HAP-1 (cell line): Measurements from ENCODE around the gene DAB1.

Source experiments
- DNase-seq, 2 experiments: peaks; one replicate each; pipeline ENCODE4 v3.0.0-alpha.2; 2016 to 2020; ENCODE audit warnings: low spot score in 2 of 2
- H3K27me3 ChIP-seq: fragments of 250-450 bp; sonication (Bioruptor Pico); 2 replicates; pipeline ENCODE4 v1.5.1; 2020; ENCODE audit warnings: low read depth, mild to moderate bottlenecking, moderate library complexity
- H3K36me3 ChIP-seq: fragments of 250-450 bp; sonication (Bioruptor Pico); replicated peaks from 2 replicates; pipeline ENCODE4 v1.5.1; 2020; ENCODE audit warnings: mild to moderate bottlenecking
- H3K4me1 ChIP-seq: fragments of 250-450 bp; sonication (Bioruptor Pico); 2 replicates; pipeline ENCODE4 v1.5.1; 2020; ENCODE audit warnings: mild to moderate bottlenecking
- H3K4me3 ChIP-seq: fragments of 250-450 bp; sonication (Bioruptor Pico); 2 replicates; pipeline ENCODE4 v1.5.1; 2020; ENCODE audit warnings: mild to moderate bottlenecking, moderate library complexity
- H3K9me3 ChIP-seq: fragments of 250-450 bp; sonication (Bioruptor Pico); 2 replicates; pipeline ENCODE4 v1.5.1; 2020; ENCODE audit warnings: mild to moderate bottlenecking, moderate library complexity
- in situ Hi-C: fragments of 300-500 bp; cut with MboI; formaldehyde crosslinking; loops from 3 replicates; pipeline ENCODE4 v1.14.3; 2020; ENCODE audit warnings: low sequenced_read_pairs, inconsistent platforms, mixed read lengths

DAB1 gene

GRCh38 chr1:57401671-57402070 lies 22.2 kb downstream of the DAB1 start:
- no peaks in the 10 kb centered on the region for H3K36me3 ChIP-seq
- no peaks in the 10 kb centered on the region for H3K9me3 ChIP-seq
- H3K4me1 ChIP-seq = no peaks in the 10 kb centered on the region
- in situ Hi-C loops = no loop called here
- H3K4me3 ChIP-seq = no peak overlapping the region
- DNase-seq = no peak
- H3K27me3 ChIP-seq = no peaks in the 10 kb centered on the region

GRCh38 chr1:57400048-57400447 lies 23.8 kb downstream of the DAB1 start:
- in situ Hi-C loops = no loop called here
- H3K4me3 ChIP-seq = no peak overlapping the region
- no peaks in the 10 kb centered on the region for H3K27me3 ChIP-seq
- H3K9me3 ChIP-seq = no peaks in the 10 kb centered on the region
- H3K4me1 ChIP-seq = no peaks in the 10 kb centered on the region
- DNase-seq = no peak
- no peaks in the 10 kb centered on the region for H3K36me3 ChIP-seq

- Histone ChIP-seq H3K36me3 (no peaks in the 10 kb centered on the region), H3K9me3 (no peaks in the 10 kb centered on the region), H3K27me3 (no peaks in the 10 kb centered on the region), H3K4me3 (no peak overlapping the region), H3K4me1 (no peaks in the 10 kb centered on the region)
- in situ Hi-C loops = no loop called here
- DNase-seq = no peak
Observed at GRCh38 chr1:57393058-57393584, 30.7 kb downstream of the DAB1 start.

- Histone ChIP-seq H3K36me3 (no peaks in the 10 kb centered on the region), H3K27me3 (no peaks in the 10 kb centered on the region), H3K4me3 (no peak overlapping the region), H3K9me3 (no peaks in the 10 kb centered on the region), H3K4me1 (no peaks in the 10 kb centered on the region)
- no peak for DNase-seq
- in situ Hi-C loops = no loop called here
Observed at GRCh38 chr1:57385336-57385735, 38.5 kb downstream of the DAB1 start.

- H3K27me3 ChIP-seq = no peaks in the 10 kb centered on the region
- H3K9me3 ChIP-seq = no peaks in the 10 kb centered on the region
- H3K4me1 ChIP-seq = no peaks in the 10 kb centered on the region
- in situ Hi-C loops = no loop called here
- no peaks in the 10 kb centered on the region for H3K36me3 ChIP-seq
- no peak overlapping the region for H3K4me3 ChIP-seq
- DNase-seq = no peak
Observed at GRCh38 chr1:57384901-57385300, 39.0 kb downstream of the DAB1 start.

- H3K27me3 ChIP-seq = no peaks in the 10 kb centered on the region
- H3K36me3 ChIP-seq = no peaks in the 10 kb centered on the region
- DNase-seq = no peak
- H3K4me1 ChIP-seq = no peaks in the 10 kb centered on the region
- no peak overlapping the region for H3K4me3 ChIP-seq
- in situ Hi-C loops = no loop called here
- H3K9me3 ChIP-seq = no peaks in the 10 kb centered on the region
Observed at GRCh38 chr1:57384284-57384683, 39.6 kb downstream of the DAB1 start.

GRCh38 chr1:57381871-57382270 lies 42.0 kb downstream of the DAB1 start:
- Histone ChIP-seq H3K27me3 (no peaks in the 10 kb centered on the region), H3K9me3 (no peaks in the 10 kb centered on the region), H3K4me3 (no peak overlapping the region), H3K36me3 (no peaks in the 10 kb centered on the region), H3K4me1 (no peaks in the 10 kb centered on the region)
- DNase-seq = no peak
- in situ Hi-C loops = no loop called here

GRCh38 chr1:57381426-57381825 lies 42.4 kb downstream of the DAB1 start:
- Histone ChIP-seq H3K4me3 (no peak overlapping the region), H3K4me1 (no peaks in the 10 kb centered on the region), H3K27me3 (no peaks in the 10 kb centered on the region), H3K9me3 (no peaks in the 10 kb centered on the region), H3K36me3 (no peaks in the 10 kb centered on the region)
- DNase-seq = no peak
- in situ Hi-C loops = no loop called here

- no peaks in the 10 kb centered on the region for H3K36me3 ChIP-seq
- H3K4me3 ChIP-seq = no peak overlapping the region
- no peaks in the 10 kb centered on the region for H3K27me3 ChIP-seq
- H3K4me1 ChIP-seq = no peaks in the 10 kb centered on the region
- no peak for DNase-seq
- no peaks in the 10 kb centered on the region for H3K9me3 ChIP-seq
- in situ Hi-C loops = no loop called here
Observed at GRCh38 chr1:57380923-57381322, 42.9 kb downstream of the DAB1 start.

GRCh38 chr1:57378534-57378933 lies 45.3 kb downstream of the DAB1 start:
- H3K4me3 ChIP-seq = no peak overlapping the region
- no peaks in the 10 kb centered on the region for H3K27me3 ChIP-seq
- in situ Hi-C loops = no loop called here
- H3K36me3 ChIP-seq = no peaks in the 10 kb centered on the region
- H3K9me3 ChIP-seq = no peaks in the 10 kb centered on the region
- H3K4me1 ChIP-seq = no peaks in the 10 kb centered on the region
- no peak for DNase-seq

GRCh38 chr1:57377339-57378139 lies 46.3 kb downstream of the DAB1 start:
- no peak for DNase-seq
- Histone ChIP-seq H3K9me3 (no peaks in the 10 kb centered on the region), H3K27me3 (no peaks in the 10 kb centered on the region), H3K4me3 (no peak overlapping the region), H3K36me3 (no peaks in the 10 kb centered on the region), H3K4me1 (no peaks in the 10 kb centered on the region)
- in situ Hi-C loops = no loop called here

- in situ Hi-C loops = no loop called here
- Histone ChIP-seq H3K27me3 (no peaks in the 10 kb centered on the region), H3K9me3 (no peaks in the 10 kb centered on the region), H3K36me3 (no peaks in the 10 kb centered on the region), H3K4me3 (no peak overlapping the region), H3K4me1 (no peaks in the 10 kb centered on the region)
- DNase-seq = no peak
Observed at GRCh38 chr1:57376041-57376440, 47.8 kb downstream of the DAB1 start.

GRCh38 chr1:57369889-57370288 lies 54.0 kb downstream of the DAB1 start:
- no peaks in the 10 kb centered on the region for H3K27me3 ChIP-seq
- H3K4me1 ChIP-seq = no peaks in the 10 kb centered on the region
- DNase-seq = no peak
- no peaks in the 10 kb centered on the region for H3K9me3 ChIP-seq
- no peak overlapping the region for H3K4me3 ChIP-seq
- in situ Hi-C loops = no loop called here
- H3K36me3 ChIP-seq = no peaks in the 10 kb centered on the region

- DNase-seq = no peak
- H3K36me3 ChIP-seq = no peaks in the 10 kb centered on the region
- H3K4me3 ChIP-seq = no peak overlapping the region
- no peaks in the 10 kb centered on the region for H3K9me3 ChIP-seq
- H3K4me1 ChIP-seq = no peaks in the 10 kb centered on the region
- in situ Hi-C loops = no loop called here
- no peaks in the 10 kb centered on the region for H3K27me3 ChIP-seq
Observed at GRCh38 chr1:57367945-57368344, 55.9 kb downstream of the DAB1 start.

- Histone ChIP-seq H3K36me3 (no peaks in the 10 kb centered on the region), H3K4me1 (no peaks in the 10 kb centered on the region), H3K27me3 (no peaks in the 10 kb centered on the region), H3K9me3 (no peaks in the 10 kb centered on the region), H3K4me3 (no peak overlapping the region)
- in situ Hi-C loops = no loop called here
- no peak for DNase-seq
Observed at GRCh38 chr1:57363643-57364042, 60.2 kb downstream of the DAB1 start.
